ENCODE measurements around the gene DPYSL5. TPM values are rescaled to one million over a fixed set of nuclear protein-coding genes. Genes with fewer than 3 reads are reported as not detected.

DPYSL5 gene
- total RNA-seq, 1 donor from 2014 or later, result 0.72 TPM

DNA sequence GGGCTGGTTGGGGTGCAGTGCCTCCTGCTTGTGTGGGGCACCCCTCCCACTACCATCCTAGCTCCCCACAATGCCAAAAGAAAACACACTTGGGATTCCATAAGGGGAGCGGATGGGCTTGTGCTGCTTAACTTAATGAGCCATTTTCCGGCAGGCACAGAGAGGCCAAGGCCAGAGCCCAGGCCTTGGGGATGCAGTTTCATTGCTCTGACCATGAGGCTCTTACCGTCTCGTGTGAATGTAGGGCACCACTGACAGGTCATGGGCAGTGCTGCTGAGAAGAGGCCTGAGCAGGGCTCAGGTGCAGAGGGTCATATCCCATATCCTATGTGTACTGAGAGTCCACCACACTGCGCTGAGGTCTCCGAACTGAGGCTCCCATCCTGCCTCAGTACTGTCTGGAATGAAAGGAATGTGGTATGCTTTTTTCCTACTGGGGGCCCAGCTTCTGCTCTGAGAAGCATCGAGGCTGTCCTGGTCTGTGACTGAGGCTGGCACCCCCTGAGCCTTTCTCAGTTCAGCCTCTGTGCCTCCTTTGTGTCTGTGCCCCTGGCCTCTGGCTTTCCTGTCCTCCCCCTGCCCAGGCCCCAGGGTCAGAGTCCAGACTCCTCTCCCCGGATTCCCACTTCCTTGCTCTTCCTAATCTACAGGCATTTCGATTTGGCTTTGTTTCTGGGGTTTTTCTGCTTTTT, 77.3 kb downstream of the DPYSL5 start:
- DNase-seq (ENCODE audit: low spot score), result peak; percentile 37

- DNase-seq (ENCODE audit: low spot score), result no peak
These were observed 79.3 kb downstream of the DPYSL5 start for GRCh38 chr2:26927221-26927620.

DNA sequence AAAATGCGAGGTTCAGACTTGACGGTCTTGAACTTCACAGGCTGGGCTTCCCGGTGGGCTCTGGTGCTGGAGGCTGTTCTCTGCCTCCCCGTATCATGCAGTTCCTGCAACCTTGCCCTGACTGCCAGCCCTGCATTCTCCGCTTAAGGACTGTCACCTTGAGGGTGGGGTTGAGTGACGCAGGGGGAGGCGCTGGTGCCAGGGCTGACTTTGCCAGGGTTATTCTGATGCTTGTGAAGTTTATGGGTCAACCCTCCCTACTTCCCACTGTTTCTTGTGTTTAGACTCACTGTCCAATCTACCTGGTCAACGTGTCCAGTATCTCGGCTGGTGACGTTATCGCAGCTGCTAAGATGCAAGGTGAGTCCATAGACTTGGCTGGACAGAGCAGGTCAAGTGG, 85.0 kb downstream of the DPYSL5 start:
- DNase-seq (ENCODE audit: low spot score), result no peak

DNA sequence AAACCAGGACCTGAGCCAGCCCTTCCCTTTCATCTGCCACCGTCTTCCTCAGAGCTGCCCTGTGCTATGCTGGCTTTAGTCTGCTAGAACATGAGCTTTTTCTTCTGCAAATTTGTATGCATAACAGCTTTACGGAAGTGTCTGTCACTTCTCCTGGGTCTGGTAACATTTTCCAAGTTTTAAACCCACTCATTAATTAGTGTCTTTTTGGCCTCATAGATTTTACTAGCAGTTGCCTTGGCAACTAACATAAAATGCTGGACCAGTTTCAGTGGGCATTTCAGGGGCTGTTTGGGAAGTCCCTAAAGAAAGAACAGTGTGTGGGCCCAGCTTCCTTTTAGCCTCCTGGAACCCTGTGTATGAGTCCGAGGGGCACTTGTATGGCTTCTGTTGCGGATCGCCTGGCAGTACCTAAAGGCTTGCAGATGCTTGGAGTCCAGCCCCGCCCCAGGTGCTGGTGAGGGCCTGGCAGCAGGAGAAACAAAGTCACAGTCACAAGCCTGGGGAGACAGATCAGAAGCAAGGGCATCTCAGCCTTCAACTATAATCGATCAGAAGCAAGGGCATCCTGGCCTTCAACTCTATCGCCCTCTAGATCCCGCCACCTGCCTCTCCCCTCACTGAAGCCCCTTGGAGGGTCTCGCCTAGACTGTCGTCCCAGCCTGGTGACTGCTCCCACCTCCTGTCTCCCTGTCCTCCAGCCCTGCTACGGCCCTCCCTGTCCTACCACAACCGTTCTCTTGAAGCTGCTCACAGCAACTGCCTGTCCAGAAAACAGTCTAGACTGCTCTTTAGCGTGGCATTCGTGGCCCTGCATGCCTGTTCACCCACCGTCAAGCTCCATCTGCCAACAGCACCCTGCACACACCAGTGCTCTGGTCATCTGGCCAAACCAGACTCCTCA, 85.8 kb downstream of the DPYSL5 start:
- DNase-seq (ENCODE audit: low spot score), result no peak

DNA sequence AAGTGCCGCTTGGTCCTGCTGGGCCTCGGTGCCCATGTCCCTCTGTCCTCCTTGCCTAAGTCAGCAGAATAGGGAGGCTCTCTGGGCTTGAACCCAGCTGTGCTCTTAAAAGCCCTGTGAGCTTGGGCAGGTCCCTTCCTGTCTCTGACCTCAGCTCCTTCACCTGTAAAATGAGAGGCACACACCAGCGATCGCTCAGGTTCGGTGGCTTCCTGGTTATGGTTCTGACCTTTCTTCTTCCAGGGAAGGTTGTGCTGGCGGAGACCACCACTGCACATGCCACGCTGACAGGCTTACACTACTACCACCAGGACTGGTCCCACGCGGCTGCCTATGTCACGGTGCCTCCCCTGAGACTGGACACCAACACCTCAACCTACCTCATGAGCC, 86.4 kb downstream of the DPYSL5 start:
- no peak for DNase-seq (ENCODE audit: low spot score)

- no peak for DNase-seq (ENCODE audit: low spot score)
These were observed 87.1 kb downstream of the DPYSL5 start for GRCh38 chr2:26934985-26935384.

GRCh38 chr2:26936855-26937254, 88.9 kb downstream of the DPYSL5 start:
- DNase-seq (ENCODE audit: low spot score), result no peak

GRCh38 chr2:26938399-26939118, 90.6 kb downstream of the DPYSL5 start:
- no peak for DNase-seq (ENCODE audit: low spot score)

DNA sequence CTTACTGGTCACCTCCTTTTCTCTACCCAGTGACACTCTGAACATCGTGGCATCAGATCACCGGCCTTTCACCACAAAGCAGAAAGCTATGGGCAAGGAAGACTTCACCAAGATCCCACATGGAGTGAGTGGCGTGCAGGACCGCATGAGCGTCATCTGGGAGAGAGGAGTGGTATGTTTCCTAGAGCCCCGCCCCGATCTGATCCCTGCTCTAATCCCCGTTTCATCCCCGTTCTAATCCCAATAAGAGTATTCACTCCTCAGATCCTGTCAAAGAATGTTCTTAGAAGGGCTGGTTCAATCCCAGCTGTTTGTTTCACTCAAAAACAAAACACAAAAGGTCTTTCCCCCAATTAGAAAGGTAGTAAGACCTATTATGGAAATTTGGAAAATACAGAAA, 92.1 kb downstream of the DPYSL5 start:
- no peak for DNase-seq (ENCODE audit: low spot score)

DNA sequence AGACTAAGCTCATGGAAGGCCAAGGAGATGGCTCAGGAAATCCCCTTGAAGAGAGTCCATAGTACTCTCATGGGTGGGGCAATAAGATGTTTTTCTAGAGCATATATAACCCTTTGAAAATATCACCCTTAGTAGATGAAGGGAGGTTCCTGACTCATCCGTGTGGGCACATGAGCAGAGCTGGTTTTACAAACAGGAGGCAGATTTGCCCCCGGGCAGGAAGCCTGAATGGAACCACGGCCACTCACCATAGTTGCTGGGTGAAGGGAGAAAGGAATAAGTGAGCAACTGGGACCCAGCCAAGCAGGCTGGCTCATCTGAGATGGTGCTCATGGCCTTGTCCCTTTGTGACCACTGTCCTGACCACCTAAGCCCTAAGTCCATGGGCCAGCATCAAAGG, 93.6 kb downstream of the DPYSL5 start:
- DNase-seq (ENCODE audit: low spot score), result no peak

DNA sequence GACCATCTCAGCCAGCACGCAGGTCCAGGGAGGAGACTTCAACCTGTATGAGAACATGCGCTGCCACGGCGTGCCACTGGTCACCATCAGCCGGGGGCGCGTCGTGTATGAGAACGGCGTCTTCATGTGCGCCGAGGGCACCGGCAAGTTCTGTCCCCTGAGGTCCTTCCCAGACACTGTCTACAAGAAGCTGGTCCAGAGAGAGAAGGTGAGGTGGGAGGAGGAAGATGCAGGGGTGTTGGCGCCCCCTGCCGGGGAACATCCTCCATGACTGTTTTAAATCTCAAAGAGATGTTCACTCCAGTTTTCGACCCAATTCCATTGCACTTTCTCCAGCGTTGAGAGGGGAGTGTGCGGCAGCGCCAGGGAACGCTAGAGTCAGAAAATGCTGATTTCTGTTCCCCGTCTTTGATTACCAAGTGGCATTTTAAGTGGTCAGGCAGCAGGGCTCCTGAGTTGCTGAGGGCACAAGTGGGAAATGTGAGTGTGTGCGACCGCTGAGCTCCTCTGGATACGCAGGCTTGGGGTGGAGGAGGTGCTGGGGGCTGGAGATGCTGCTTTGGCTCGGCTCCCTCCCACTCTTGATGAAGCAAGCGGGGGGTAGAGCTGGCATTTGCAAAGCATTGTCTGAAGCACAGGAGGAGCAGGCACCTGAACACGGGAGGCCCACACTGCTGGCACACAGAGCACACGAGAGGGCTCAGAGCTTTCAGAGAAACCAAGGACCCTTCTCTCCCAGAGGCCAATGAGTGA, 94.8 kb downstream of the DPYSL5 start:
- DNase-seq (ENCODE audit: low spot score), result peak; percentile 59

DNA sequence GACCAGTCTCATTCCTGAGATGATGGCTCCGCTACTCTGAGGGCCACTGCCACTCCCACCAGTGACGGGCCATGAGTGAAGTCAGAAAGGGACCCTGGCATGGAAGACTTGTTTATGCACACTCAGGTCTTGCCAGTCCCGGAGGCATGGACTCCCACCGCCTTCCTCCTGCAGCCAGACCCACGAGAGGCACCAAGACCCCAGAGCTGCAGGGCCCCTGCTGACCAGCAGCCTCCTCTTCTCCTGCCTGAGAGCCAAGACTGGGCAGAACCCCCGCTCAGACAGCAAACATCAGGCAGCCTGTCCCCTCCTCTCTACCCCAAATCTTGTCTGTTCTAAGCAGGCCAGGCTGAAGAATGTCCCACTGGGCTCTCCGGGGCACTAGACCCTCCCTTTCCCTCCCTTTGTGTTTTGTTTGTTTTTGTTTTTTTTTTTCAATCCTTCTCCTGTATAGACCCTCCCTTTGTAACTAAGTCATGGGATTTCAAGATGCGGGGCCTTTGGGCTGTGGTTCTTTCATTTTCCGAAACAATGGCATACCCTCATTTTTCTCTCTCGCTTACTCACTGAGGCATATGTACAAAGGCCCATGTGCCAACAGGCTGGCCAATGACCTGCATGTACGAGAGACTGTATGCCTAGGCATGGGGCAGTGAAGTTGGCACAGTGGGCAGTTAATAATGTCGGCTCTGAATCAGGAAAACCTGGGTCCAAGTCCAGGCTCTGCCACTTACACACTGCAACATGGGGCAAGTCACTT, 98.2 kb downstream of the DPYSL5 start:
- no peak for DNase-seq (ENCODE audit: low spot score)

DNA sequence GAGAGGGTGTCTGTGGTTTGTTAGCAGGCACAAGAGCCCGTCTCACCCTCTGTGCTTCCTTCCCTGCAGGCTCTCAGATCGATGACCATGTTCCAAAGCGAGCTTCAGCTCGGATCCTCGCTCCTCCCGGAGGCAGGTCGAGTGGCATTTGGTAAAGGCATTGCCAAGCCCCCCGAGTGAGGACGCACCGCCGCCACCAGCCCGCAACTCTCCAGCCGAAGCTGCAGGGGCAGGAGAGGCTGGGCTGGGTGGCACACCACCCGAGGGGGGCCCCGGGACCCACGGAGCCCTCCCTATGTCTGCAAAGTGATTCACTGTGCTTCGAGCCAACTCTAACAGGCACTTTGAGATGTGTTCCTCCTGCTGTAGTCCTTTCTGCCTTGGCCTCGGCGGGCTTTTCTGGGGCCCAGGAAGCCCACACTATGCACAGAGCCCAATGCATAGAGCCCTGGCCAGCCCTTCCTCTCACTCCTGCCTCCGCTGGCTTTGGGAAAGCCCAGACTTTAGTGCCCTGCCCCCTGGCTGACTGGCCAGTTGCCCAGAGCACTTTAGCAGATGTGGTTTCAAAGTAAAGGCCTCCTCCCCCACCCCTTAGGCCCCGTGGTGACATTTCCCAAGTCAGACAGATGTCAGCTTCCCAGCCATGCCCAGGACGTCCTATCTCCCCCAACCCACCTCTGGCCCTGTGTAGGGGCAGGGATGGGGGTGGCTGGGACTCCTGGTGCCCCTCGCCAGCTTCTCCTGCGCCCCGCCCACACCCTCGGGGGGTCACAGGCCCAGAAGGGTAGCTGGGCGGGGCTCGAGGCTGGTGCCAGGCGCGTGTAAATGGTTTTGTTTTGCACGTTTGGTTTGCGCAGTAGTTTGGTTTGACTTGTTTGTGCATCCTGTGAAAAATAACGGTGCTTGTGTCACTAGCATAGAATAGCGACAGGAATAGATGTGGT, 99.2 kb downstream of the DPYSL5 start:
- DNase-seq (ENCODE audit: low spot score), result peak; percentile 57

- DNase-seq (ENCODE audit: low spot score), result no peak
These were observed 100.9 kb downstream of the DPYSL5 start for GRCh38 chr2:26948800-26949199.

DNA sequence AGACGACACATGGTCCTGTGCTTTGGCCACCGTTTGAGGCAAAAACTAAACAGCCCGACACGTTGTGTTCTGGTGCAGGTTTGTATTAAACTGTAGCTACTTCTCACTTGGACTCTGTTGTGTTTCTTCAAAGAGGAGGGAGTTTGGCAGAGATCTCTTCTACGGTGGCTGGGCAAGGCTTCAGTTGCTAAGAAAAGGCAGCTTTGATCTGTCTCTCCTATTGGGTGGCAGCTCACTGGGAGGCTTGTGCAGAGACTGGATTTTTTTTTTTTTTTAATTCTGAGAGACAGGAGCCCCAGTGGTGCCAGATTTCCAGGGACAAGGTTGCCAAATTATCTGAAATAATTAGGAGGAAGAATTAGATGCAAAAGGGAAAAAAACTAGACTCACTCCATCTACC, 102.3 kb downstream of the DPYSL5 start:
- DNase-seq (ENCODE audit: low spot score), result no peak

- DNase-seq (ENCODE audit: low spot score), result no peak
These were observed 103.3 kb downstream of the DPYSL5 start for GRCh38 chr2:26951236-26951635.

- no peak for DNase-seq (ENCODE audit: low spot score)
These were observed 104.4 kb downstream of the DPYSL5 start for GRCh38 chr2:26952374-26952773.

- no peak for DNase-seq (ENCODE audit: low spot score)
These were observed 106.2 kb downstream of the DPYSL5 start for GRCh38 chr2:26954135-26954534.

DNA sequence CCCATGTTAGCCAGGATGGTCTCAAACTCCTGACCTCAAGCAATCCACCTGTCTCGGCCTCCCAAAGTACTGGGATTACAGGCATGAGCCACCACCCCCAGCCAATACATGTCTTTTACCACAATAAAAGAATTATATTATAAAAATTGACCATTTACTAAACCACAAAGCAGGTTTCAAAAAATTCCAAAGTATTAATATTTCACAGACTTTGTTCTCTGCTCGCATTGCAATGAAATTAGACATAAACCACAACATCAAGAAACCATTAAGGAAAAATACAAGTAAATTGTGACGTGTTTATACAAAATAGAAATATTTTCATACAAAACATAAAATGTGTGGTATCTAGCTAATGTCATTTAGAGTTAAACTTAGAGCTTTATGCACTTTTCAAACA, 109.1 kb downstream of the DPYSL5 start:
- DNase-seq (ENCODE audit: low spot score), result no peak

- no peak for DNase-seq (ENCODE audit: low spot score)
These were observed 109.6 kb downstream of the DPYSL5 start for GRCh38 chr2:26957534-26957933.

Measured in umbilical cord (tissue), 2 donors.